NCI-H748 (cell line): Measurements from ENCODE around the gene THYN1.
"Not testable (repeated sequence)": the region's sequence is repeated elsewhere in the genome, so short reads cannot be mapped to it uniquely, and the experiment has no call there.

Experiments
- DNase-seq: peaks from one replicate; lab custom pipeline; 2025; ENCODE audit not compliant: unreplicated experiment; lab: John Stamatoyannopoulos, UW

THYN1 gene

DNA sequence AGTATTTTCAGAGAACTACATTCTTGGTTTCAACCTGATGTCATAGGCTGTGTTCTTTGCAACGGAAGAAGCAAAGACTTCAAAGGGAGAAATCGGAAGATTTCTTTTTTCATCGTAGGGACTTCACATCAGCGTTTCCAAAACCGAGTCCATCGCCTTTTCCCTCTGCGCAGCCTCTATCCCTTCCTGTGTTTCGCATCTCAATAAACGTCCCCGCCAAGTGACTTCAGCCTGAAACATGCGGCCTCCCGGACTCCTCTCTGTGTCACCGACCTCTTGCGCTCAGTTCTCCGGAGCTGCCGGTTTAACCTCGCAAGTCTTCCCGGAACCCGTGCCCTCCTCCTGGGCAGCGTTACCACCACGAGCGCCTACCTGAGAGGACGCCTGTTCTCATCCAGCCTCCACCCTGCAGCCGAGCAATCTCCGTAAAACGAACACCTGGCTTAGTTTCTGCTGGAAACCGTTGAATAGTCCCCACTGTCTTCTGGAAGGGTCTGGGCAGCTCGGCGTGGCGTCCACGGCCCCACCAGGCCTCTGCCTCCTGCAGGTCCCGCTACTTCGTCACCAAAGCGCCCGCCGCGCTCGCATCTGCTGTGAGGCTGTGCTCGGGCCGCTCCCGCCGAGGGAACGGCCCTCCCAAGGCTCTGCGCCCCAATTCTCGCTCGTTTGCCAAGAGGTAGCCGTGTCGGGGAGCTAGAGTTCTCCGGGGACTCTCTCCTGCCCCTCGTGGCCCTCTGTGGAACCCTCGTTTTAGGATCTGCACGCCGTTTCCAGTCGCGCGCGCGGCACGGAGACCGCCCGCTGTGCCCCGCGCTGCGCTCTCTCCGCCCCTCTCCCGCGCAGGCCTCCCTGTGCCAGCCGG is 22.6 kb upstream of the THYN1 start, which contains the start of gene GLB1L3:
GLB1L3 (plus strand) TSS at position 846 of the 862 bp plus-strand sequence. CDS start 362 bp downstream, outside the sequence.
- peak; percentile 69 for DNase-seq

DNA sequence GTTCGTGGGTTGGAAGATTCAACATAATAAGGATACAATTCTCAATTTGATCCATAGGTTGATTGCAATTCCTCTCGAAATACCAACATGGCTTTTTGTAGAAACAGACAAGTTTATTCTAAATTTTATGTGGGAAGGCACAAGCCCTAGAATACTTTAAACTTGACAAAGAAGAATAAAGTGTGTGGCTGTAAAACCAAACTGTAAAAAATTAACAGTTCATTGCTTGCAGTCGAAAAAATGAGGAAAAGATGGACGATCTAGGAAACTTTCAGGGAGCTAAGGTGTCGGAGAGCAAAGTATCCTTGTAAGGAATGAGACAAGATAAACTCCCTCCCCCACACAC is 22.0 kb upstream of the THYN1 start:
- no peak for DNase-seq

DNA sequence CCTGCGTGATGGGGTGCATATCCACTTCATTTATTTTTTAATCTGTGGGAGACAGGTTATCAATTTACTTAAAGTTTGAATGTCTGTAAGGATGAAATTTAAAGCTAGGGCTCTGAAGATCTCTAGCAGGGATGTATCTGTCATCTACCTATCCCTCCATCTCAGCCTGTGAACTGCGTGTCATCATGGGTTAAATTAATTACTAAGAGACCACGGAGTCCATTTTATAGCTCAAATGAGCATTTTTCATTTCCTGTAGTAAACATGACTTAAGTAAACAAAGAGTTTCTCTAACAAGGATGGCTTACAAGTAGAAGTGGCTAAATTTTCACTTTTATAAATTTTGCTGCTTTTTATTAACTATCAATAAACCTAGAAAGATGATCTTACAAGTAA is 20.2 kb upstream of the THYN1 start:
- no peak for DNase-seq

DNA sequence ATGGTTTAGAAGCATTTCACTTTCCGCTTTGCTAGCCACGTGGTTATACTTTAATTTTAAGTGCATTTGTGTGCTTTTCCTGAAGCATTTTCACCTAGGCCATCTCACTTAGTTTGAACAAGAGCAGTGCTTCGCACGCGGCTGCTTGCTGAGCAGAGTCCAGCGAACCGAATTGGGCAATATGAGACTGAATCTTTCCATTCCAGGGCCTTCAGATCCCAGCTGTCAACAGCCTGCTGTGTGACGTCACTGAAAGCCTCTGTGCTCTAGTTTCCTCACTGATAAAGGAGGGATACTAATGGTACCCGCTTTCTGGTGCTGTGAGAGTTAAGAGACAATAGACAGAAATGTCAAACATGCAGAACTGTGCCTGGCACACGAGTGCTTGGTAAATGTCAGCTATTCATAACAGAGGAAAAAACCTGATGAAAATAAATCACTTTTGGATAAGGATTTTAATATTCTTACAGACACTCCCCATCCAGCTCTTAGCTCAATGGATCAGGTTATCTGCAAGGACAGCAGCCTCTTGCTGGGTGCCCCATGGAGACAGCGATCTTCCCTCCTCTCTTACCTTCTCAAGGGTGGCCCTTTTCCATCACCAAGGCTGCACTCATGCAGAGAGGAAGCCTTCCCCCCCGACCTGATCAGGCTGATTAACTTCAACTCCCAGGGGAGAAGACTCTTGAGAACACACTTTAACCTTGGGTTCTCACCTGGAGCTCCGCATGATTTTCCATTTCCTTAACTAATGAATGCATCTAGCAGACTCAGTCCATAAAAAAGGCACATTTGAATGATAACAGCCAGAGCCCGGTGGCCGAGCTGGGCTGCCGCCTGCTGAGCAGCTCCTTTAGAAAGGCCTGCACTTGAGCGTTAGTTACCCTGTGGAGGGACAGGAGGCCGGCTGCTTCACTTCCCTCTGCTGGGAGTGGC is 19.5 kb upstream of the THYN1 start:
- DNase-seq: no peak

DNA sequence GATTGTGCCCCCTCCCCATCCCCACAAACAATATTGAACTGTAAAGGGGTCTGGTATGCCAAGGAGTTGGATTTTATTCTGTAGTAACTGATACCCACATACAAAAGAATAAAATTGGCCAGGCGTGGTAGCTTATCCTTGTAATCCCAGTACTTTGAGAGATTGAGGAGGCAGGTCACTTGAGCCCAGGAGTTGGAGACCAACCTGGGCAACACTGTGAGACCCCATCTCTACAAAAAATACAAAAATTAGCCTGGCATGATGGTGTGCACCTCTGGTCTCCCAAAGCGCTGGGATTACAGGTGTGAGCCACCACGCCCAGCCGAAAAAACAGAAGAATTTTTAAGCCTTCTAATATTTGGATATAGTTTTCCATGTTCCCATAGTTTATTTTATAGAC is 18.8 kb upstream of the THYN1 start:
- no peak for DNase-seq

DNA sequence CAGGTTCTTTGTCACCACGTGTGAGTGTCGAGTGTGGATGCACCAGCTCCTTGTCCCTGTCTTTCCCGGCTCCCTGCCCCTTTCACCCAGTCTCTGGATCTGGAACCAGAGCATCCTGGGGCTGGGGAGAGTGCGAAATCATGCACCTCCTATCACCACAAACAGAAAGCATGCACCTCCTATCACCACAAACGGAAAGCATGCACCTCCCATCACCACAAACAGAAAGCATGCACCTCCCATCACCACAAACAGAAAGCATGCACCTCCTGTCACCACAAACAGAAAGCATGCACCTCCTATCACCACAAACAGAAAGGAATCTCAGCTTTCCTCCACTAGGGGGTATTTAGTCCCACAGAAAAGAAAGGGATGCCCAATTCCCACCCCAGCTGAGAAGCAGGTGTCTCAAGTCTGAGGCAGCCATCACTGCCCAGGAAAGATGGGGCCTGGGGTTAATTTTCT is 17.1 kb upstream of the THYN1 start:
- DNase-seq: peak; percentile 25

DNA sequence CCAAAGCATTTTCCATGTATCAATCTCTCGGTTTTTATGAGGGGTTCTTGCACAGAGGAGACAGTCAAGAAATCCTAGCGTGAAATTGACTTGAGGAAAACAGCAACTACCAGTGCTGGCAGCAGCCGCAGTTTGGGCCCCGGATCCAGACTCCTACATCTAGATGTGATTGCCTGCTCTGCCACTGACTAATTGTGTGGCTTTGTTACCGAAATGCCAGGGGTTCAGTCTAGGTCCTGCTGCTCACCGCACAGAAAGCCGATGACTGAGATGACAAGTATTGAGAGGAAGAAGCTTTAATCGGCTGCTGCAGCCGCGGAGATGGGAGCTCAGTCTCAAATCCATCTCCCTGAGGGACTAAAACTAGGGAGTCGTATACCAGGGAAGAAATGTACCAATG is 14.8 kb upstream of the THYN1 start:
- no peak for DNase-seq

DNA sequence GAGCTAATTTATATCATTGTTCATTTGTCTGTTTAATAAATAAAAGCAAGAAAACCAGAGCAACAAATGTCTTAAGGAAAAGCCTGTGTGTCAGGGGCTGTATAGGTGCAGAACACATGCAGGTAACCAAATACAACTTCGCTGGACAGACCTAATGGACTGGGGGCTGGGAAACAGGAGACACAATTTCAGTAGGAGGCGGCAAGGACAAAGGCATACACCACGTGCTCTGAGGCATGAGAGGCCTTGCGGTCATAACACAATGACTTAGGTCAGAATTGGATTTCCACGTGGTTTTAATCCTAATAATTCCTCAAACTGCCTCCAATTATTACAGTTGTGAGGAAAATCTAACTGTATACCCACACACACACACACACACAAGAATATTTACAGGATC is 14.3 kb upstream of the THYN1 start:
- no peak for DNase-seq

DNA sequence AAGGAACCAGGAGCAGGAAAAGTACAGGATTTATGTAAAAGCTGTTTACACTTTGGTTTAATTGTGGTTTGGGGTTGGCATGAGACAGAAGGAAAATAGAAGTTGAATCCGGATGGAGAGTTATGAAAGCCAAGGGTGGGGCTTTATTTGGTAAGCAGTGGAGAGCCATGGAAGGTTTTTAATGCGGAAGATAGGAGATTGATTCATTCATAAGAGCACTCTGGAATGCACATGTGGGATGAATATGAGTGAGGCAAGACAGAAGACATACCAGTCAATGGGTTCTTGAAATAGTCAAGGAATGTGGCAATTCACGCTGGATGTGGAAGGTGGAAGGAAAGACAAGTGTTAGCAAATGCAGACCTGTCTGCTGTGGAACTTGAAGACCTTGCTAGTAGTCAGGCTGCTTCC is 13.7 kb upstream of the THYN1 start:
- DNase-seq: no peak

DNA sequence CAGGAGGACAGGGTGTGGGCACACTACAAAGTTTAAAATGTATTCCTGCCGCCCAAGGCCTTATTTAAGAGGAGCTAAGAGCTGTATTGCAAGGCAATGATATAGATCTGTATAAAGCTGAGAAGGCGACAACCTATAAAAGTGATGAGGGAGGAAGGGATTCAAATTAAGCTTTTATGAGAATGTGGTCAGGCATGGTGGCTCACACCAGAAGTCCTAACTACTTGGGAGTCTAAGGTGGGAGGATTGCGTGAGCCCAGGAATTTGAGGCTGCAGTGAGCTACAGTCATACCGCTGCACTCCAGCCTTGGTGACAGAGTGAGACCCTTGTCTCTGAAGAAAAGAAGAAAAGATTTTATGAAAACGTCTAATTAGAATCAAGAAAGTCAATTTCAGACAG is 13.3 kb upstream of the THYN1 start:
- no peak for DNase-seq

DNA sequence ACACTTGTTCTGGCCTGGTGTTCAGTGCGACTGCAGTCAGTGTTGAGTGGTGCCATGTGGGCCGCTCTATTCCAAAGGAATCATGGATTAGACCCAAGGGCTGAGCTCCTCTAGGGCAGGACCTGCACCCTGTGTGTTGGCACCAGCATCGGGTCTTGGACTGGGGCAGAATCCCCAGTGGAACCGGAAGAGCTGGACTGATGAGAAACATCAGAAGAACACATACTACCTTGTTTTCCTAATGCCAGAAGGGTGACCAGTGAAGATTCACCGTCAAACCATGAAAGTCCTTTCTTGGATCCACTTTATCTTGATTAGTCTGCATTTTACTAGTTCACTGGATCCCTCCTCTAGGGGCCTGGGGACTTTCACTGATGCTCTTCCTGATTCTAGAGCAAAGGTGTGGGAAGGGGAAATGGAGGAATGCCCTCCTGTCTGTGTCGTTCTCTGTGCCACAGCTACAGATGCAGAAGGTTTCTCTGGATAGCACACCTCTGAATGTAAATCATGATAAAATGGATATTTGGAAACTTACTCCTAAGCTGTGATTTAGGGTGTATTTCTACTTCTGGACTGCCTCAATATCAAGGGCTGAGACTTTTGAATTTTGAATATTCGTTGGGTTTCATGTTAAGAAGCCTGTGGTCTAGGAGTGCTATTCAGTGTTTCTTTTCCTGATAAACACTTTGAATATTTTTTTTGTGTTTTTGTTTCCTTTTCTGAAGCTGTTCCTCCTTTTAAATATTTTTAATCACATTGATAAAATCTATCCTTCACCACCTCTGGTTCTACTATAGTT is 12.0 kb upstream of the THYN1 start:
- DNase-seq: no peak

DNA sequence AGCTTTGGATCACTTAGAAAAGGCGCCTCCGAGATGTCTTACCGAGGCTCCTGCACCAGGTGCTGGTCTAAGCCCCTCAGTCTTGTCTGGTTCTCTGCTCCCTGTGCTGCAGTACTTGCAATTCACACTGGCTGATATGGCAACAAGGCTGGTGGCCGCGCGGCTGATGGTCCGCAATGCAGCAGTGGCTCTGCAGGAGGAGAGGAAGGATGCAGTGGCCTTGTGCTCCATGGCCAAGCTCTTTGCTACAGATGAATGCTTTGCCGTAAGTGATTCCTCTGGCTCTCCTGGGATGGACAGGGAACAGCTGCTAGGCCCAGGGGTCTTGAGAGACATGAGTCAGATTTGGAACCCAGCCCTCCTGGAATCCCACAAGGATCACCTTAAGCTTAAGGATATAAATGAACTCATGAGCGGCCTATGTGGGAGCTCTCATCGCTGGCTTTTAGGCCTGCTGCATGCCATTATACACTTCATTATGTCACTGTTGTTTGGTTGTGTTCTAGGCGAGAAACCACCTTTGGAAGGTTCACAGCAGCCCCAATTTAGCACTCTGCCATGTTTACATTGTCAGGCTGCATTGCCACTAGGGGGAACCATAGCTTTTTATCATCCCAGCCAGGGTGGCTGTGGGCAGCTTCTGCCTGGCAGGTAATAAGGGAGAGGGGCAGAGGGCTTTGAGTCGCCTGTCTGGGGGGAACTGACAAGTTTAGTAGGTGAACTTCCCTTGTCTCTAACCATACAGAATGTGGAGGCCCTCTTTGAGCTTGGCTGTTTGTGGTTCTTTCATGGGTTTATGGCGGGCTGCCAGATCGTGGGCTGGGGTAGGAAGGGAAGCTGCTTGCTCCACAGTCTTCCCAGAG is 8.7 kb upstream of the THYN1 start:
- peak; percentile 26 for DNase-seq

DNA sequence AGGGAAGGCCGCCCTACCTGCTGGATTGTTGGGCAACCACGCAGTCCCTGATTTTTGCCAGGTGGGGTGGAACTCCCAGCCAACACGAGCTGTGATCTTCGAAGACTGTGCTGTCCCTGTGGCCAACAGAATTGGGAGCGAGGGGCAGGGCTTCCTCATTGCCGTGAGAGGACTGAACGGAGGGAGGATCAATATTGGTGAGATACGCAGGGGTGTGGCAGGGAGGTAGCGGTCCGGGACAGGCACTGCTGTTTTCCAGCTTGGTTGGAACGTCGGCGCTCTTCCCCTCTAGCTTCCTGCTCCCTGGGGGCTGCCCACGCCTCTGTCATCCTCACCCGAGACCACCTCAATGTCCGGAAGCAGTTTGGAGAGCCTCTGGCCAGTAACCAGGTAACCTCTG is 7.8 kb upstream of the THYN1 start:
- DNase-seq: no peak

DNA sequence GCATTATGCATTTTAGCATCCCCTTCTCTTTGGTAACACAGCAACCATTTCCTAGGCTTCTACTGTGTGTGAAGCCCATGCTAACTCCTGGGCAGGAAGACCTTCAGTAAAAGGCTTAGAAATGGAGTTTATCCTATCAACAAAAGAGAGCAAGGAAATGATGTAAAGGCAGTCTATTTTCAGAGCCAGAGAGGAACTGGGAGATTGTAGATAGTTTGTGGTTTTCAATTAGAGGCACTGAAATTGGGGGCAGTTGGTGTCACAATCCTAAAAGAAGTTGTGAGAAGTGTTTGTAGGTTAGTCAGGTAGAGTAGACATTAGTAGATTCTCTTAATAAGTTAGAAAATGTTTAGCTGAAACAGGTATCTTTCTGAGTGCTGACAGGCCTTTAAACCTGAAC is 7.4 kb upstream of the THYN1 start:
- no peak for DNase-seq

DNA sequence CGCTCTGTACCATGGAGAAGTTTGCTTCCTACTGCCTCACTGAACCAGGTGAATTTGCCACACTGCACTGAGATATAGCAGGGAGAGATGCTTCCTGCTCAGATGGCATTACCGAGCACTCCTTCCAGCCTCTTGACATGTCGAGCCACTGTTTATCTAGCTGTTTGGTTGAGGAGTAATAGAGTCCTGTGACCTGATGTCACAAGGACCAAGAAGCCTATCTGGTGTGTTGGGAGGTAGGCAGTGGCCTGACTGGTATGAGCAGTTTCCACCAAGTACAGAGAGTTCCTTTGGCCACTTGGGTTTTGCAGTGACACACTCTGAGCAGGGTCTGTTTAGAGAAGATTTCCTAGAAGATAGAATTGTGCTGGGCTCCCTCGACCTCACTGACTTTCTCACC is 5.4 kb upstream of the THYN1 start:
- DNase-seq: no peak

DNA sequence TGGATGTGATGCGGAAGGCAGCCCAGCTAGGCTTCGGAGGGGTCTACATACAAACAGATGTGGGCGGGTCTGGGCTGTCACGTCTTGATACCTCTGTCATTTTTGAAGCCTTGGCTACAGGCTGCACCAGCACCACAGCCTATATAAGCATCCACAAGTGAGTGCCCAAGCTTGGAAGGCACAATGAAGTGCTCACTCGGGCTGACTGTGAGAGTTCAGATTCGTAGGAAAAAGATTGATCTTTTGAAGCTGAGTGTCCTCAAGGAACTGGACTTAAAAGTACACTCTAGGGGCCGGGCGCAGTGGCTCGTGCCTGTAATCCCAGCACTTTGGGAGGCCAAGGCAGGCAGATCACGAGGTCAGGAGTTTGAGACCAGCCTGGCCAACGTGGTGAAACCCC is 3.9 kb upstream of the THYN1 start:
- no peak for DNase-seq

DNA sequence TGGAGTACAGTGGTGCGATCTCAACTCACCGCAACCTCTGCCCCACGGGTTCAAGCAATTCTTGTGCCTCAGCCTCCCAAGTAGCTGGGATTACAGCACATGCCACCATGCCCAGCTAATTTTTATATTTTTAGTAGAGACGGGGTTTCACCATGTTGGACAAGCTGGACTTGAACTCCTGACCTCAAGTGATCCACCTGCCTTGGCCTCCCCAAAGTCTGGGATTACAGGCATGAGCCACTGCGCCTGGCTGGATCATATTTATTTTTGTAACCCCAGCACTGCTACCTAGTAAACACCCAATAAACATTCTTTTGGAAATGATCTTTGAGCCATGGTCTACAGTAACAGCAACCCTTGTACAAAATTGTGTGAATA is 2.0 kb upstream of the THYN1 start:
- DNase-seq: not testable (repeated sequence)

DNA sequence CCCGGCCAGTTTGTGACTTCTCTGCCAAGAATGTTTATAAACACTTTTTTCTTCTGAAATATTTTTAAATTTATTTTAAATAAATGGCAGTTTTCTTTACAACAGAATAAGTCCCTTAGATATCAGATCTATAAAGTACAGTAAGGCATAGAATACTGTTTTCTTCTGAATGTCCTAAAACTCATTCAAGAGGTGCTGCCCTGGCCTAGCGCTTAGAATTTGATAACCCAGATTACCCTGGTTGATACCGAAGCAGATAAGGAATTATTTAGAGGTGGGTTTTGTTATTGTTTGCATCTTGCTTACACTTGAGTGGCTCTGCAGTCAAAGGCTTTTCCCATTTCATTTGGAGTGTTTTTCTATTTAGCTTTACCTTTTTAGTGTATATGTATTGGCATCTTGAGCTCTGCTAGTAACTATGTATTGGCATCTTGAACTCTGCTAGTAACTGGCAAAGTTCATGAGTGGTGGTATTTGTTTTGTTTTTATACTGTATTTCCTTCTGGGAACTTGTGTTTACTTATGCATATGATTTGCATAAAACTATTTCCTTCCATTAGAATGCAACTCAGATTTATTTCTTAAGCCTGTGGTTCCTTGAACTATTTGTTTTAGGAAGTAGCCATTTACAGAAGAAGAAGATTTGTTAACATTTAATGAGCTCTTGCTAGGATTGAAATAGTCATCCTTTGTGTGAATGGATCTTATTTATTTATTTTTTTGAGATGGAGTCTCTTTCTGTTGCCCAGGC is 1.5 kb upstream of the THYN1 start:
- DNase-seq: no peak

DNA sequence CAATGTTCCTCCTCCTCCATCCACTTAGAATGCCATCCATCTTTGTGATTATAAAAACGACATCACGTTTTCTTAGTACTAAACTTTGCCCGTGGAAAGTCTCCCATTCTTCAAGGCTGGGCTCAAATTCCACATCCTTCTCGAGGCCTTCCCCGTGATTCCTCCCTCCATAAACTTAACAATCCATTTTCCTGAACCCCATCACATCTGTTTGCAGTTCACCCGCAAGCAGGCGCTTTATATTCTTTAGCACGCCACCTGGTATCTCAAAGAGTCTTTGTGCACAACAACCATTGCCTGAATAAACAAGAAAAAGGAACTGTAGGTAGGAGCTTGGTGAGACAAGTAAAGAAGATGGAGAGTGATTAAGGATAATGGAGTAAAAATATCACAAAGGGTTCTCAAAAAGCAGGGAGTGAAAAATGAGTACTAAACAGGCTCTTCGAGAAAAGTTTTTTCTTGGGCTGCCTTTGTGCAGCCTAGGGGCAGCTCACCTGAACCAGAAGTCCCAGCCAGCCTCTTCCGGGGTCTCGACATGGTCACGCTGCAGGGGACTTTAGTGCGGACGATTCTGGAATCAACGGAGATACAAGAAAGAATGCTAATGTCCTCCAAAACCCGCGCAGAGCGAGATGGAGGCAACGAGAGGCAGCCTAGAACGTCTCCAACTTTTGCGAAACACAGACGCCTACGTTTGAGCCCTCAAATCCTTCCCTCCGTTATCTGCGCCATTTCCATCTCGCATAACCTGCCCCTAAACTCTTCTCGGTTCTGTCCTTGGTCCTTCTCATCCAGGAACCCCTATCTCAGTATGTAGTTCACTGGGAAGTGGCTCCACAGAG is 585 bp downstream of the THYN1 start:
- peak; percentile 68 for DNase-seq
